ENCODE data around the gene ANXA5.

Gene ANXA5

GRCh38 chr4:121711263-121712000, 14.7 kb upstream of the ANXA5 start:
- no peak for DNase-seq

DNA sequence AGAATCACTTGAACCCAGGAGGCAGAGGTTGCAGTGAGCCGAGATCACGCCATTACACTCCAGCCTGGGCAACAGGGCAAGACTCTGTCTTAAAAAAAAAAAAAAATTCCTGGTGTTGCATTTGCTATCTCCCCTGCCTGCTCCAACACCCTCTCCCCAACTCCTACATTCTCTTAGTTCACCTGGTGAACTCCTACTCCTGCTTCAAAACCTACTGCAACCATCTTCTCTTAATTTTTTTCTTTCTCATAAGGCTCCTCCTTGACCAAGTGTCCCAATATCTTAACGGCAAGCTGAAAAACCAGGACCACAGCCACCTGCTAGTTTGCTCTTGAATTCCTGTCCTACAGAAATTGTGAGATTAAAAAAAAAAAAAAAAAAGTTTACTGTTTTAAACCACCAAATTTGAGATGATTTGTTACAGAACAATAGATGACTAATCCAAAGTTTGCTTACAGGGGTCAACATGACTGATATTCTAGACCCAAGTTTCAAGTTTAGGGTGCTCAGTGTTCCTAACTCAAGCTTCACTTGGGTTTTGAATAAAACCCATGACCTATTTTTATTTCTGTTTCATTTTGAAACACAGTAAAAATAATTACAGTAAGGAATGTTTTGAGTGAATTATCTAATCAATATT, 13.1 kb upstream of the ANXA5 start:
- DNase-seq: no peak

- no peak for DNase-seq
Observed at GRCh38 chr4:121707344-121707743, 10.6 kb upstream of the ANXA5 start.

DNA sequence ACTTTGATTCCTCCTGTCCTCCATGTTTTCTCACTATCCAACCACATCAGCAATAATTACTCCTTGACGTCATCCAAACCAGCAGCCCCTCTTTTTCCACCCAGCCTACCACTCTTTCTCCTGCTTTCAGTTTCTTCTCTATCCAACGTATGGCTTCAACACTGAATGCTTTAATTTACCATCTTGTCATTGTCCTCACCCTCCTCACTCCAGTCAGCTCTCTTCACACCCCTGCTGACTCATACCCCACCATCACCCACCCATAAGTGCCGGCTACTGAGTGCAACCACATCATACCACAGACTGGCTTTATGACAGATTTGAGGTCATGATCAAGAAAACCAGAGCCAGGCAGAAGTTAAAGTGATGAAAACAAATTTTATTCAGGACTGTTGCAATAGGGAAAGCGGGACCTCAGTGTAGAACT, 9.8 kb upstream of the ANXA5 start:
- DNase-seq: no peak

GRCh38 chr4:121705521-121705920, 8.7 kb upstream of the ANXA5 start:
- no peak for DNase-seq

DNA sequence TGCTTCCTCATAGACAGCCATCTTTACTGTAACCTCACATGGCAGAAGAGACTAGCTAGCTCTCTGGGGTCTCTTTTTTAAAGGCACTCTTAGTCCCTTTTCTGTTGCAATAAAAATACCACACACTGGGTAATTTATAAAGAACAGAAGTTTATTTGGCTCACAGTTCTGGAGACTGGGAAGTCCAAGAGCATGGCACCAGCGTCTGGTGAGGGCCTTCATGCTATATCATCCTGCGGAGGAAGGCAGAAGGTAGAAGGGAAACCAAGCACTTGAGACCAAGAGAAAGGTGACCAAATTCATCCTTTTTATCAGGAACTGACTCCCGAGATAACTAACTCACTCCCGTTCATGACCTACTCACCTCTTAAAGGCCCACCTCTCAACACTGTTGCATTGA, 5.4 kb upstream of the ANXA5 start:
- no peak for DNase-seq

DNA sequence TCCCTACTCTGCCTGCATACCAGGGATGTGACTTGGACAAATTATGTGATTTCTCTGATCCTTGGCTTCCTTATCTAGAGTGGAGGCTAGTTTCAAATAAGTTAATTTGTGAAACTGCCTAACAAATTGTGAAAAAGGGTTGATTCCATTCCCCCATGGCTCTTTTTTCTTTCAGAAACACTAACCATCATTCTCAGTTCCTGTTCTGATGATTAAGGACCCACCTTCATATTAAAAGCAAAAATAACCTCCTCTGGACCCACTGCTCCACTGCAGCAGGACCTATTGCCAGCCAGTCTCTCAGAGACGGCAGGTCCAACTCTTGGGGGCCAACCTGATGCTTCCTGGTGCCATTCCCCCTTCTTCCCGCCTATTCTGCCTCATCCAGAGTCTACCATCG, 4.5 kb upstream of the ANXA5 start:
- DNase-seq: no peak

GRCh38 chr4:121698236-121698671, 1.5 kb upstream of the ANXA5 start:
- DNase-seq: no peak

DNA sequence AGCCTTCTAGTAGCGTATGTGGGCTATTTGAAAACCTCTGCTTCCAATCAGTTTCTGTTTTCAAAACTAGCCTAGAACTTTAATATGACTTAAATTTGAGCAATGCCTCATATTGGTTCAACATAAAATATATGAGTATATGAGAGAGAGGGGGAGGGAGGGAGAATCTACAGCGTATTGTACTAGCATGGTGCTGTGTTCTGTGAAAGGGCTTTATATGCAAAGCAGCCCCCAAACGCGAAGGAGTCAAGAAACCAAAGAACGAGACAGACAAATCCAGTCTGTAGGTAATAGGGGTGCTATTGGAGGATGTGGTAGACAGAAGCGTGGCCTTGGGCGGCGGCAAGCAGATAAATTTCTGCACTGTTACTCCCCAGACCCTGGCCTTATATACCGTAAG, 784 bp upstream of the ANXA5 start:
- DNase-seq: no peak

- DNase-seq: peak; percentile 48
Observed at GRCh38 chr4:121696170-121696580, 605 bp downstream of the ANXA5 start.

GRCh38 chr4:121693886-121694285, 2.9 kb downstream of the ANXA5 start:
- no peak for DNase-seq

- no peak for DNase-seq
Observed at GRCh38 chr4:121693450-121693849, 3.3 kb downstream of the ANXA5 start.

GRCh38 chr4:121692261-121692660, 4.5 kb downstream of the ANXA5 start:
- DNase-seq: no peak

DNA sequence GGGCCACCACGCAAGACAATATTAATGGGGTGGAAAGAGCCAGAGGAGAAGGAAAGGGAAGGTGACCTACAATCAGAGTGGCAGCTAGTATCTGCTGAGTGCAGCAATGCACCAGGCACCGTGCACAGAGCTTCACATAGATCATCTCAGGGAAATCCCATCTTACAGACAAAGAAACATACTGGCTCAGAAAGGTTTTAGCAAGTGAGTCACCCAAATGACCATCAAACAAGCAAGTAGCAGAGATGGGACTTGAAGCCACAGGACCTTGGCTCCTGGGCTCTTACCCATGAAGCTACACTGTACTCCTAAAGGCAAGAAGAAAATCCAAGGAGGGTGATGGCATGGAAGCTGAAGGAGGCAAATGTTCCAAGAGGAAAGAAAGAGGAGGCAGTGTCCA, 6.8 kb downstream of the ANXA5 start:
- no peak for DNase-seq

- no peak for DNase-seq
Observed at GRCh38 chr4:121688701-121689100, 8.1 kb downstream of the ANXA5 start.

DNA sequence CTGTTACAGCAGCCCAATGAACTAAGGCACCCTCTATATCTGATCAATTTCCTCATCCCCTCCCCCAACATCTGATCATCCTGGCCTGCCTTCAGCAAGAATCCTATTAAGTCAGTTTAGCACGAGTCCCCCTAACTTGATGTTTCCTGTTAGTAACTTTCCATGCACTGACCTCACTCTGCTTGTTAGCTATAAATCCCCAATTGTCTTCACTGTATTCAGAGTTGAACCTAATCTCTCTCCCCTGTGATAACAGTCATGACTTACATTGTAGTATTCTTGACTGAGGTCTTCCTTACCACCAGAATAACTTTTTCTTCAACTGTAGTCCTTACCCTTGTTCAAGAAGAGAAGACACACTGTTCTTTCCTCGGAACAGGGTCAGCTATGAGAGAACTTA, 8.5 kb downstream of the ANXA5 start:
- no peak for DNase-seq

- no peak for DNase-seq
Observed at GRCh38 chr4:121686255-121686654, 10.5 kb downstream of the ANXA5 start.

DNA sequence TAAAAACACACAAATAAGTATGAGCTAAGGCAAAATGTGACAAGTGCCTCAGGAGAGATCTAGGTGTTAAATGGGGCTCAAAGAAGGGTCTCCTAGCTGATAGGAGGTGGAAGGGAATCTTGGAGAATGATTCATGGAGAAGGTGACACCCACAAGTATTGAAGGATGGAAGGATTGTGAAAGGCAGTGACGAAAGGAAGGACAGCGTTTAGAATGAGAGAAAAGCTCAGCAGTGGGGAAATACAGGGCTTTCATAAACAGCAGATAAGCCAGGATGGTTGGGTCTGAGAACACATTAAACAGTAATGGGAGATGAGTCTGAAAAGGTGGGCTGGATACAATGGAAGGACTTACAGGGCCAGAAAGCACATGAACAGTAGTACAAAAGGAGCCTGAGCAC, 11.5 kb downstream of the ANXA5 start:
- DNase-seq: no peak

- no peak for DNase-seq
Observed at GRCh38 chr4:121684561-121684960, 12.2 kb downstream of the ANXA5 start.

- no peak for DNase-seq
Observed at GRCh38 chr4:121684016-121684415, 12.8 kb downstream of the ANXA5 start.

- DNase-seq: no peak
Observed at GRCh38 chr4:121680571-121680970, 16.2 kb downstream of the ANXA5 start.

DNA sequence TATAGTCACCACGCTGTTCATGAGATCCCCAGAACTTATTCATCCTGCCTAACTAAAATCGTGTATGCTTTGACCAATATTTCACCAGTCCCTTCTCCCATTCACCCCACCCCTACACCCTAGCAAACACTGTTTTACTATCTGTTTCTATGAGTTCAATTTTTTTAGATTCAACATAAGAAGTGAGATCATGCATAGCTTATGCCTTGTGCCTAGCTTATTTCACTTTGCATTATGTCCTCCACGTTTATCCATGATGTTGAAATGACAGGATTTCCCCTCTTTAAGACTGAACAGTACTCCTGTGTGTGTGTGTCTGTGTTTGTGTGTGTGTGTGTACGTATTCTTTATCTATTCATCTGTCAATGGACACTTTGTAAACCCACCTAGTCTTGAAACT, 16.8 kb downstream of the ANXA5 start:
- no peak for DNase-seq

- DNase-seq: no peak
Observed at GRCh38 chr4:121679267-121679666, 17.5 kb downstream of the ANXA5 start.

DNA sequence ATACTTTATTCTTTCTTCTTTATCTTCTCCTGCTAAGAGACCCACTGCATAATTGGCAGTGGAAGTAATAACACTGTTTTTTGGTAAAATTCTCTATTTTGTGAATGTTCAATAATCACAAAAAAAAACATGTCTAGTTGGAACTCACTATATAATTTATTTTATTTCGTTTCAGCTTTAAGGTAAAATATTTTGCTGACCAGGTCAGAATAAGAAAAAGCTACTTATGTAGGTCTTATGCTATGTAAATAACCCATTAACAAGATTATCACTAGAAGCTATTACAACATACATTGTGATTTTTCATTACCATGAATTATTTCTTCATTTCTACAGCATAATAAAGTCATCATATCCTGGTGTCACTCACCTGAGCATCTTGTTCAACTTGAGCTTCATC, 19.3 kb downstream of the ANXA5 start:
- no peak for DNase-seq

Data from activated naive CD4-positive, alpha-beta T cell treated with anti-CD3 and anti-CD28 coated beads, Interleukin-2, amount 50 U/mL, for 16 hours (primary cell).